Measurements from ENCODE around the gene STARD10.

DNA sequence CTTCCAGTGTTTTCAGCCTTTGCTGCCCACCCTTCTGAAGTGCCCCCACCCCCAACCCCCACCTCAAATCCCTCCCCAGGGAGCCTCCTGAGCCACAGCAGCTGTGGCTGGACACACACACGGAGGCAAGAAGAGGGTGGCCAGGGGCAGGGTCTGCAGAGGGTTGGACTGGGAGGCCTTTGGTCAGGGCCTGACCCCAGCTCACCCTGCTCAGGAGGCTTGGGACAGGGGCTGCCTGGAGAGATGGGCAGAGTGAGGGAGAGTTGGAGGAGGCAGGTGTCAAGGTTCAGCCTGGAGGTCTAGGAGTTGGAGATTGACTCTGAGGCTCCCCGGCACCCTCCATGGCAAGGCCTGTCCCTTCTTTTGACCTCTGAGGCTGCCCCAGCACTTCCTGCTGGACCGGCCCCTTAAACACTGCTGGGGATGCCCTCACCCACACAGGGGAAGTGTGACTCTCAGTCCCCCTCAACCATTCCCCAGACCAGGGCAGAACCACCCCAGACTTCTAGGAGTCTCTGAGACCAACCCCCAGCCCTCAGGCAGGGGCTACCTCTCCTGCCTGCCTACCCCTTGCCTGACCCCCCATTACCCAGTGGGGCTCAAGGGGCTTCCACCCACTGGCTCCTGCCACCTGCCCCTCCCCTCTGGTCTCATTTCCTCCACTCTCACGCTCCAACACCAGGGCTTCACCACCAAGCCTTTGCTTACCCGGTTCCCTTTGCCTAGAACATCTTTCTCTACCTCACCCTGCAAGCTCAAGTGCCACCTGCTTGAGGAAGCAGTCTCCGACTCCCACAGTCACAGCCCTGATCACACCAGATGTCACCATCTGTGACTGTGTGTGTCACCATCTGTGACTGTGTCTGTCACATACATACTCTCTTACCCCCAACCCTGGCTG lies 50.3 kb downstream of the STARD10 start:
- TF ChIP-seq BHLHE40 (IDR thresholded peaks at IDR 0.05; ENCODE audit: borderline replicate concordance) (no peak), SP1 (IDR thresholded peaks at IDR 0.05) (no peak), FOXK2 (IDR thresholded peaks at IDR 0.05) (no peak), ZNF384 (IDR thresholded peaks at IDR 0.05) (no peak), FOXM1 (IDR thresholded peaks at IDR 0.05; ENCODE audit: borderline replicate concordance) (no peak)

Data from HEK293T (cell line).